Hepatocyte (in vitro differentiated cells): ENCODE data around the gene ZDHHC16. TPM values are rescaled to one million over a fixed set of nuclear protein-coding genes. Genes with fewer than 3 reads are reported as not detected.
A peak's percentile ranks its signal among the peaks of the same experiment; 100 is the strongest.

ENCODE experiments used
- DNase-seq: peaks from one replicate; pipeline ENCODE4 v3.0.0-alpha.2; 2016; ENCODE audit warnings: low spot score
- H2AFZ ChIP-seq: fragments of 200-600 bp; sonication (generic); 2 replicates; pipeline ENCODE4 v1.6.0; 2016; ENCODE audit warnings: antibody characterized with exemption, mild to moderate bottlenecking
- H3K27ac ChIP-seq: fragments of 200-600 bp; sonication (generic); 2 replicates; pipeline ENCODE4 v1.5.1; 2016; ENCODE audit warnings: mild to moderate bottlenecking
- H3K27me3 ChIP-seq: fragments of 200-600 bp; sonication (generic); 2 replicates; pipeline ENCODE4 v1.6.1; 2016
- H3K36me3 ChIP-seq: fragments of 200-600 bp; sonication (generic); replicated peaks from 2 replicates; pipeline ENCODE4 v1.5.1; 2016; ENCODE audit warnings: low read depth; ENCODE audit not compliant: insufficient read depth
- H3K4me1 ChIP-seq: fragments of 200-600 bp; sonication (generic); 2 replicates; pipeline ENCODE4 v1.5.1; 2016; ENCODE audit warnings: mild to moderate bottlenecking, moderate library complexity; ENCODE audit not compliant: insufficient read depth
- H3K4me2 ChIP-seq: fragments of 200-600 bp; sonication (generic); 2 replicates; pipeline ENCODE4 v1.6.0; 2016
- H3K4me3 ChIP-seq: fragments of 200-600 bp; sonication (generic); 2 replicates; pipeline ENCODE4 v1.5.1; 2016; ENCODE audit warnings: mild to moderate bottlenecking
- H3K79me2 ChIP-seq: fragments of 200-600 bp; sonication (generic); 2 replicates; pipeline ENCODE4 v1.6.0; 2017; ENCODE audit warnings: mild to moderate bottlenecking
- H3K9me2 ChIP-seq: fragments of 200-600 bp; sonication (generic); replicated peaks from 2 replicates; pipeline ENCODE4 v1.6.0; 2017; ENCODE audit warnings: mild to moderate bottlenecking; ENCODE audit not compliant: insufficient read depth
- H3K9me3 ChIP-seq: fragments of 200-600 bp; sonication (generic); 2 replicates; pipeline ENCODE4 v1.5.1; 2016; ENCODE audit warnings: low read depth, mild to moderate bottlenecking
- H4K20me1 ChIP-seq: fragments of 200-600 bp; sonication (generic); 2 replicates; pipeline ENCODE4 v1.6.0; 2016; ENCODE audit warnings: mild to moderate bottlenecking; ENCODE audit not compliant: insufficient read depth, poor library complexity, severe bottlenecking
- CTCF ChIP-seq: fragments of 200-600 bp; sonication (generic); IDR thresholded peaks from 2 replicates; pipeline ENCODE4 v1.5.1; 2016; ENCODE audit warnings: antibody characterized with exemption, mild to moderate bottlenecking; ENCODE audit not compliant: poor library complexity
- EZH2 ChIP-seq: fragments of 200-600 bp; sonication (generic); IDR thresholded peaks from 2 replicates; pipeline ENCODE4 v1.6.1; 2016; ENCODE audit warnings: antibody characterized with exemption, mild to moderate bottlenecking, borderline replicate concordance
- EZH2phosphoT487 ChIP-seq: fragments of 200-600 bp; sonication (generic); IDR thresholded peaks from one replicate; pipeline ENCODE4 v1.6.1; 2018; ENCODE audit warnings: antibody characterized with exemption, mild to moderate bottlenecking, low read depth, moderate library complexity; ENCODE audit not compliant: unreplicated experiment, severe bottlenecking
- WGBS: methylation state at CpG from one replicate; pipeline ENCODE4 v1.1.6; 2016; ENCODE audit warnings: low lambda C conversion rate; ENCODE audit errors: missing lambda C conversion rate; 5-methylcytosine and 5-hydroxymethylcytosine counted together
- polyA plus RNA-seq: library from polyadenylated mRNA; unstranded; fragments of >200 nt; fragmentation: Nextera tagmentation; extraction: Ambion mirVana; gene quantifications from 2 replicates; pipeline ENCODE4 v1.2.1, GENCODE V29; 2016
- total RNA-seq: library from RNA; depleted of rRNA; stranded (reverse); fragments of >200 nt; gene quantifications from 2 replicates; pipeline ENCODE4 v1.2.3, GENCODE V29; 2014

The ZDHHC16 gene
- total and polyA plus RNA-seq, 2 experiments from 2014 or later = 57.0 to 86.8 TPM

DNA sequence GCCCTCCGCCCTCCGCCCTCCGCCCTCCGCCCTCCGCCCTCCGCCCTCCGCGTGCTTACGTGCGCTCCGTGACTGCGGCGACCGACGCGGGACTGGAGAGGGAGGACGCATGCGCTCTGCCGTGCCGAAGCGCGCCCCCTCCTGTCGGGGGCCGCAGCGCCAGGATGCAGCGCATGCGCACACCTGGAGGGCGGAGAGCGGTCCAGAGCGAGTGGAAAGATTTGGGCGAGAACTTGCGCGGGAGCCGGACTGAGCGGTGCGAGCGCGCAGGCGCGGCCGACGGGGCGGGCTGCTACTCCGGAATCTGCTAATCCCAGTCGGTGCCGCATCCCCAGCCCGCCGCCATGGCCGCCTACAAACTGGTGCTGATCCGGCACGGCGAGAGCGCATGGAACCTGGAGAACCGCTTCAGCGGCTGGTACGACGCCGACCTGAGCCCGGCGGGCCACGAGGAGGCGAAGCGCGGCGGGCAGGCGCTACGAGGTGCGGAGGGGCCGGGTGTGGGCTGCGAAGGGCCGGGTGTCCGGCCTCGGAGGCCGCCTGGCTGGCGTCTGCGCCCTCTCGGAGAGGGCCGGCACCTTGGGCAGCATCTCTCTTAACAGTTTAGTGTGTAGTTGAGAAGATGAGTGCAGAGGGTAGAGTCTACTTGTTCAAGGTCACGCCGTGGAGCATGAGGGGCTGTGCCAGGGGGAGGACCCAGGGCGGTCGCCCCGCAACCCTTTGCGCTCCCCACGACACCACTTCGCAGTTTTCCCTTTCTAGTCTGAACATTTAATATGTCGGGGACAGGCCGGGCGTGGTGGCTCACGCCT is 19.8 kb upstream of the ZDHHC16 start, which contains the start of gene PGAM1:
PGAM1 (plus strand) TSS at position 228 of the 812 bp plus-strand sequence; CDS start at position 345, 117 bp downstream.
- TF ChIP-seq CTCF (peak; percentile 88), EZH2phosphoT487 (no peak)
- Histone ChIP-seq H4K20me1 (peaks cover 14% of the 10 kb centered on the region), H3K9me3 (no peaks in the 10 kb centered on the region), H3K27me3 (no peaks in the 10 kb centered on the region), H3K4me3 (peak within 1 kb of the TSS; percentile 91), H3K9me2 (no peaks in the 10 kb centered on the region), H3K4me1 (peaks cover 16% of the 10 kb centered on the region), H3K4me2 (peak within 1 kb of the TSS; percentile 90), H3K27ac (peak within 1 kb of the TSS; percentile 94), H3K79me2 (peaks cover 41% of the 10 kb centered on the region), H2AFZ (peak within 1 kb of the TSS; percentile 96), H3K36me3 (no peaks in the 10 kb centered on the region)
- under 1% methylated on average over 72 of the region's 90 CpGs for WGBS
- peak; percentile 97 for DNase-seq

DNA sequence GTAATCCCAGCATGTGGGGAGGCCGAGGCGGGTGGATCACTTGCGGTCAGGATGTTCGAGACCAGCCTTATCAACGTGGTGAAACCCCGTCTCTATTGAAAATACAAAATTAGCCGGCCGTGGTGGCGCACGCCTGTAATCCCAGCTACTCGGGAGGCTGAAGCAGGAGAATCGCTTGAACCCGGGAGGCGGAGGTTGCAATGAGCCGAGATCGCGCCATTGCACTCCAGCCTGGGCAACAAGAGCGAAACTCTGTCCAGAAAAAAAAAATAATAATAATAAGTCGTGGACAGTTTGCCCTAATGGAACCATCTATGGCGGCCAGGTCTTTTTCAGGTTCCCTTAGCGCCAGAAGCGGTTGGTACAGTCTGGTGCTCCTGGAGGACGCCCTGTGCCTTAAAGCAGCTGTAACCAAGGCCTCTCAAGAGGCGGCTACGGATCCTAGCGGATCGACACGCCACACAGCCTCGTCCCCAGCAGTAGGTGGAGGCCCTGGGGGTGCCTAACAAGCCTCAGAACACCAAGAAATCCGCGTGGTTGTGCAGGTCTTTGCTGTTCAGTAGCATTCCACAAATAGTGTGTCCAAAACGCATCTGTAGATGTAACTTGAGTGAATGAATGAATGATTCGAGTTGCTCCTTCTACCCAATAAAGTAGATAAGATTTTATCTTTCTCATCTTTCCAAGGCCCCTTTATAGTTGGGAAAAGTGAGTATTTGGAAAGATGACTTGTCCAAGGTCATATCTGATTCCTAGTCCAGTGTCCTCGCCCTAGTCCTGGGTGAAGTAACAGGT is 19.0 kb upstream of the ZDHHC16 start:
- H3K4me3 ChIP-seq = peak overlapping the region; percentile 91
- no peaks in the 10 kb centered on the region for H3K27me3 ChIP-seq
- DNase-seq = peak; percentile 38
- H4K20me1 ChIP-seq = peaks cover 14% of the 10 kb centered on the region
- H3K9me2 ChIP-seq = no peaks in the 10 kb centered on the region
- peak overlapping the region; percentile 94 for H3K27ac ChIP-seq
- H2AFZ ChIP-seq = peak overlapping the region; percentile 73
- H3K36me3 ChIP-seq = no peaks in the 10 kb centered on the region
- H3K4me2 ChIP-seq = peak overlapping the region; percentile 90
- peaks cover 16% of the 10 kb centered on the region for H3K4me1 ChIP-seq
- peaks cover 42% of the 10 kb centered on the region for H3K79me2 ChIP-seq
- 3% methylated on average over 34 of the region's 34 CpGs for WGBS
- H3K9me3 ChIP-seq = no peaks in the 10 kb centered on the region
- no peak for TF ChIP-seq EZH2
- no peak for TF ChIP-seq EZH2phosphoT487
- TF ChIP-seq CTCF = no peak

GRCh38 chr10:97427571-97428179 is 18.3 kb upstream of the ZDHHC16 start:
- Histone ChIP-seq H3K9me3 (no peaks in the 10 kb centered on the region), H3K27me3 (no peaks in the 10 kb centered on the region), H3K27ac (peak overlapping the region; percentile 94), H2AFZ (no peak overlapping the region), H3K4me1 (peaks cover 16% of the 10 kb centered on the region), H4K20me1 (peaks cover 14% of the 10 kb centered on the region), H3K4me3 (peak overlapping the region; percentile 91), H3K79me2 (peaks cover 42% of the 10 kb centered on the region), H3K4me2 (peak overlapping the region; percentile 90), H3K9me2 (no peaks in the 10 kb centered on the region), H3K36me3 (no peaks in the 10 kb centered on the region)
- DNase-seq = peak; percentile 68
- WGBS = 6% methylated on average over 9 of the region's 9 CpGs
- no peak for TF ChIP-seq EZH2phosphoT487
- no peak for TF ChIP-seq CTCF
- TF ChIP-seq EZH2 = no peak
